ENCODE results near the gene CREBBP.

The CREBBP gene

GRCh38 chr16:3854750-3855541 lies 25.6 kb downstream of the CREBBP start:
- no peak for DNase-seq

DNA sequence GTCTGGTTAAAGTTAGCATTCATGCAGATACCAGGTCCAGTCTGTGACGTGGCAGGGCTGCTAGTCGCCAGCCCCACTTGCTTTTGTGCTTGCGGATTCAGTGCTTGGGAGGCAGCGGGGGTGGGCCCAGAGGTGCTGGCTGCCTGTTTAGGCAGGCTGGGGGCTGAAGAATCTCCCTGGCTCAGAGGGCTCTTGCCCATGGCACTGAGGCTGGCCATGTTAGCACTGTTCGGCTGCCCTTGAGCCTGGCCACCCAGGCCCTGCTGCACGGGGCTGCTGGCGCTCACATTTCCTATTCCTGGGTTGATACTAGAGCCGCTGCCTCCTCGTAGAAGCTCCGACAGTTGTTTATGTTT lies 30.0 kb downstream of the CREBBP start:
- no peak for DNase-seq

- no peak for DNase-seq
Measured at GRCh38 chr16:3849751-3850543, 30.6 kb downstream of the CREBBP start.

DNA sequence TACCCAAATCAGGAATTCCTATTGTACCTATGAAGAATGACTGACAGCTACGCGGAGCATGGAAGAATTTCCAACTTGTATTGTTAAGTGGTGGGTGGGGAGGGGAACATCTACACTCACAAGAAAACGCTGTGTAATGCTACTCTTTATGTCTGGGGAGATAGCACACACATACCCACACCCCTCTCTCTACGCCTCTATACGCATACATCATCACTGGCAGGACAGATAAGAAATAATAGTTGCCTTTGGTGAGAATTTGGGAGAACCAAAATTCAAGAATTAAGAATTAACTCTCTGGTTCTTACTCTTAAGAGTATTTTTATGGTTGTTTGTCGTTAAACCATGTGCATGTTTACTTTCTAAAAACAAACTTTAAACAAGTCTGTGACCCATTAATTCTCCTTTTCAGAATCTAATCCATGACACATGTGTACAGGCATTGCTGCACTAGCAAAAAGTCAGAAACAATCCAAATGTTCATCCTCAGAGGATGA lies 33.9 kb downstream of the CREBBP start:
- no peak for DNase-seq

DNA sequence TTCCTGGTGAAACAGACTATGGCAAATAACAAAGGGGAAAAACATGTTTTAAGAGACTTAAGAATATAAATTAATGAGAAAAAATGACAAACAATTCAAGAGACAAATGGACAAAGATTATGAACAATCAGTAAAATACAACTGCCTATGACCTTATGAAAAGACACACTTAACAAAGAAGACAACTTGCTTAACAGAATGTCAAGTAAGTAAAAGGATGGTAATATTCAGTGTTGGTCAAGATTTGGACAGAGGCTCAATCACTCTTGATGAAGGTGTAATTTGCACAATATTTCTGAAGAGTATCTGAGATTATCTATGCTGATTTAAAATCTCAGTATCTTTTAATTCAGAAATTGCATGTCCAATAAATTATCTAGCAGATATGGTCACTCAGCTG lies 34.4 kb downstream of the CREBBP start:
- DNase-seq = no peak

GRCh38 chr16:3842994-3843393 lies 37.5 kb downstream of the CREBBP start:
- DNase-seq = no peak

GRCh38 chr16:3841729-3842508 lies 38.6 kb downstream of the CREBBP start:
- DNase-seq = no peak

DNA sequence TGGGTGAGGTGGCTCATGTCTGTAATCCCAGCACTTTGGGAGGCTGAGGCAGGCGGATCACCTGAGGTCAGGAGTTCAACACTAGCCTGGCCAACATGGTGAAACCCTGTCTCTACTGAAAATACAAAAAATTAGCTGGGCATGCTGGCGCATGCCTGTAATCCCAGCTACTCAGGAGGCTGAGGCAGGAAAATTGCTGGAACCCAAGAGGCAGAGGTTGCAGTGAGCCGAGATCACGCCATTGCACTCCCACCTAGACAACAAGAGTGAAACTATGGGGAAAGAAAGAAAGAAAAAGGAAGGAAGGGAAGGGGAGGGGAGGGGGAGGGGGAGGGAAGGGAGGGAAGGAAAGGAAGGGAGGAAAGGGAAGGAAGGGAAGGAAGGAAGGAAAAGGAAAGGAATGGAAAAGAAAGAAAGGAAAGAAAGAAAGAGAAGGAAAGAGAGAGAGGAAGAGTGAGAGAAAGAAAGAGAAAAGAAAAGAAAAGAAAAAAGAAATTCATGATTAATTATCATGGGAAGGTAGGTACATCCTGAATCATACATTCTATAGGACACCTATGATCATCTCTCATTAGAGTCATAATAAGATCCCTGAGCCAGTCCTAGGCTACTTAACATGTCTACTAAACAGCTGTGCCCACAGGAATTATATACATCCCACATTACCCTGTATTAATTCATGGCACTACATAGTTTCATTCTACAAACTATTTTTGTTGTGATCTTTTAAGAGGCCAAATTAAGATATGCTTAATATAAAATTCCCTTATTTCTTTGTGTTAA lies 40.9 kb downstream of the CREBBP start:
- DNase-seq = no peak

GRCh38 chr16:3838600-3839401 lies 41.7 kb downstream of the CREBBP start:
- DNase-seq = no peak

DNA sequence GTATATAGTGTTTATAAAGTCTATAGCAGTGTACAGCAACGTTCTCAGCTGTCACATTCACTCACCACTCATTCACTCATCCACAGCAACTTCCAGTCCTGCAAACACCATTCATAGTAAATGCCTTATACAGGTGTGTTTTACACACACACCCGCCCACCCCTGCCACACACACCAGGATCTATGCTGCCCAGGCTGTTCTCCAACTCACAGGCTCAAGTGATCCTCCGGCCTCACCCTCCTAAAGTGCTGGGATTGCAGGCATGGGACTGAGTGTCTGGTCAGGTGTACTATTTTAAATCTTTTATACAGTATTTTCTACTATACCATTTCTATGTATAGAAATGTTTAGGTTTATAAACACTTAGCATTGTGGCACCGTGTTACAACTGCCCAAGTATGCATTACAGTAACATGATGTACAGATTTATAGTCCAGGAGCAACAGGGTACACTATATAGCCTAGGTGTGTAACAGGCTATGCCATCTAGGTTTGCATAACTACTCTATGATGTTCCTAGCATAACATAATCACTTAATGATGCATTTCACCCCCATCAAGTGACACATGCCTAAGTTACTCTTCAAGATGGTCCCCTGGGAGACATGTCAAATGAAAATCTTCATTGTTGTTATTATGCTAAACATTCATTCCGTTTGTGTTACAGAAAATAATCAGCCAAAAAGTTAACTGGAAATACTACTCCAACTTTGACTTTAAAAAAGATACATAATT lies 42.5 kb downstream of the CREBBP start:
- DNase-seq = no peak

DNA sequence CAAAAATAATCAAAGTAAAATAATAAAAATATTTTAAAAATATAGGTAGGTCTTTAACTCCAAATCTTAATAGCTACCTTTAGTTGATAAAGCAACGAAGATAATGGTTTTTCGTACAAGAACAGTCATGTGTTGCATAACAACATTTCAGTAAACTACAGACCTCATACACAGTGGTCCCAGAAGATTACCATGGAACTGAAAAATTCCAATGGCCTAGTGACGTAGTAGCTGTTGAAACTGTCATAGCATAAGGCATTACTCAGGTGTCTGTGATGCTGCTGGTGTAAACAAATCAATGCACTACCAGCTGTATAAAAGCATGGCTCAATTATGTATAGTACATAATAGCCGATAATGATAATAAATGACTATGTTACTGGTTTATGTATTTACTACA lies 43.9 kb downstream of the CREBBP start:
- no peak for DNase-seq

GRCh38 chr16:3835089-3835602 lies 45.4 kb downstream of the CREBBP start:
- no peak for DNase-seq

- no peak for DNase-seq
Measured at GRCh38 chr16:3832668-3833067, 47.8 kb downstream of the CREBBP start.

- no peak for DNase-seq
Measured at GRCh38 chr16:3830625-3831254, 49.8 kb downstream of the CREBBP start.

GRCh38 chr16:3829631-3830536 lies 50.6 kb downstream of the CREBBP start:
- DNase-seq = no peak

DNA sequence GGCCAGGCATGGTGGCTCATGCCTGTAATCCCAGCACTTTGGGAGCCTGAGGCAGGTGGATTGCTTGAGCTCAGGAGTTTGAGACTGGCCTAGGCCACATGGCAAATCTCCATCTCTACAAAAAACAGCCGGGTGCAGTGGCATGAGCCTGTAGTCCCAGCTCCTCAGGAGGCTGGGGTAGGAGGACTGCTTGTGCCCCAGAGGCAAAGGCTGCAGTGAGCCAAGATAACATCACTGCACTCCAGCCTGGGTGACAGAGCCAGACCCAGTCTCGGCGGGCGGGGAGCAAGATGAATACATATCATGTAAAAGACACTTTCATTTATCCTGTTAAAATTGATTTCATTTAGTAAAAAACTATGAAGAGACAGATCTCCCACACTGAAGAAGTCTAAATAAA lies 54.6 kb downstream of the CREBBP start:
- DNase-seq = no peak

DNA sequence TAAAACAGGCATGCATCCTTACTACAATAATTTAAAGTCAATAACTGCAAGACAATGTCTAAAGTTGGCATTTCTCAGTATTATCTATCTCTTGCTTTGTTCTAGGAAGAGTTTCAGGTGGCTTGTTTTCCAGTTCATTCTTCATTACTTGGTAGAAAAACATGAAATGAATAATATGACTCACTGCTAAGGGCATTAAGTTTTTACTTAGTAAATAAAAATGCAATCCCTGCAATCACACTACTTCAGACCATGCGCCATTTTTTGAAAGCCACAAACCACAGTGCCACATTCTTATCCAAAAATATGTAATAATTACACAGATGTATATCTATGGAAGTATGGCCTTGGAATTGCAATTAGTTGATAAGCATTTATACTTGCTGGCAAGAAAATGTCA lies 55.4 kb downstream of the CREBBP start:
- DNase-seq = no peak

DNA sequence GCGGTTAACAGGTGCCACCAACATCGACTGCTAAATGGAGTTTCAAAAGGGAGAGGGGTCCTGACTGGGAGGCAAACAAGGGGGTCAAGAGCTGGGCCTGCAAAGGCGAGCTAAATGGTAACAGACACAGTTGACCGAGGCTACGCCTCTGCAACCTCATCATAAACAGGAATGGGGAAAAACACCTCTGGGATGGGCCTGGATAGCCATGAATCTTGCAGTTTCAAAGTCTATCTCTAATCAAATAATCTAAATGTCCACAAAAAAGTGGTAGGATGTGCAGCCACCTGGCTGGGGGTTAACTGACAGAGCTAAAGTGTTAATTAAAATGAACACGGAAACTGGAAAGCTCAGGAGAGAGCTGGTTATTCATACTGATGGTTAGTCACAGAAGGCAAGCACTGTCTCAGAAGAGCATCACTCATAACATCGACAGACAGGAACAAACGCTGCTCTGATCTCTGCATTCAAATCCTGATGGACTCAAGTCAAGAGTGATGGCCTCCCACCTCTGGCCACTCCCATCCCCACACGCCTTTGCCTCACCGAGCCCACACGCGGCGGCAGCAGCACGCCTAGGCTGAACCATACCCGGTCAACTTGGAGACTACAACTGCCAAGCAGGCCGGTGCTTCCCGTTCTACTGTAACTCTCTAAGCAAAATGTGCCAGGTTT lies 56.3 kb downstream of the CREBBP start:
- no peak for DNase-seq

- DNase-seq = no peak
Measured at GRCh38 chr16:3823427-3823826, 57.1 kb downstream of the CREBBP start.
